Stimulated activated CD8-positive, alpha-beta memory T cell treated with anti-CD3 and anti-CD28 coated beads, Interleukin-7, amount 100 ng/mL, for 24 hours (primary cell): Measurements from ENCODE around the gene CACNG1.

Experiments
- DNase-seq: peaks from one replicate; pipeline ENCODE4 v3.0.0-alpha.2; 2020; ENCODE audit warnings: low read depth

Gene CACNG1, protein sequence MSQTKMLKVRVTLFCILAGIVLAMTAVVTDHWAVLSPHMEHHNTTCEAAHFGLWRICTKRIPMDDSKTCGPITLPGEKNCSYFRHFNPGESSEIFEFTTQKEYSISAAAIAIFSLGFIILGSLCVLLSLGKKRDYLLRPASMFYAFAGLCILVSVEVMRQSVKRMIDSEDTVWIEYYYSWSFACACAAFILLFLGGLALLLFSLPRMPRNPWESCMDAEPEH

DNA sequence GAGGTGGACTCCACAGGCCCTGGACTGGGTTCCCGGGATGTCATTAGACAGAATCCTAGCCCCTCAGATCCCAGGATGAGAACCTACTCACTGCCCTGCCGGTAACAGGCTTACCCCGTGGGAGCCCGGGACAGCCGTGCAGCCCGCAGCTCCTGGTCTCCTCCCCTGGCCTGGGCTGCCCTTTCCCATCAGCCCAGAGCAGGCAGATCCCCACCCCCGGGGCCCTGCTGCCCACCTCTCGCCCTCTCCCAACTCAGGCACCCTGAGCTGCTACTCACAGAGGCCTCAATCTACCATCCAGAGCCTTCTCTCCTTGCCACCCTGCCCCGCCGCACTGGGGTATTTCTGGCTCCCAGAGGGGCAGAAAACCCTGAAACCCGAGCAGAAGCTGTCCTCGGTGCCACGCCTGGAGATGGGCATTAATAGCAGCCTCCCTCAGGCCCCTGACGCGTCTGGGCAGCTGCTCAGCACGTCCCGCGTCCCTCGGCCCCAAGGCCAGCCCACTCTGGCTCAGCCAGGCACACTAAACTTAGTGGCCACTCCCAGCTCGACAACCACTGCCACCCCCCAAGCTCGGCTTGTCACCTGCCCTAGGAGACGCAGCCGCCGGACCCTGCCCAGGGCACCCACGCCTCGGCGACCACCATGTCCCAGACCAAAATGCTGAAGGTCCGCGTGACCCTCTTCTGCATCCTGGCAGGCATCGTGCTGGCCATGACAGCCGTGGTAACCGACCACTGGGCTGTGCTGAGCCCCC lies at the start of gene CACNG1:
TSS of gene CACNG1 (plus strand) at position 539 of the 757 bp plus-strand sequence. CDS start at position 646, 107 bp downstream.
- no peak for DNase-seq

DNA sequence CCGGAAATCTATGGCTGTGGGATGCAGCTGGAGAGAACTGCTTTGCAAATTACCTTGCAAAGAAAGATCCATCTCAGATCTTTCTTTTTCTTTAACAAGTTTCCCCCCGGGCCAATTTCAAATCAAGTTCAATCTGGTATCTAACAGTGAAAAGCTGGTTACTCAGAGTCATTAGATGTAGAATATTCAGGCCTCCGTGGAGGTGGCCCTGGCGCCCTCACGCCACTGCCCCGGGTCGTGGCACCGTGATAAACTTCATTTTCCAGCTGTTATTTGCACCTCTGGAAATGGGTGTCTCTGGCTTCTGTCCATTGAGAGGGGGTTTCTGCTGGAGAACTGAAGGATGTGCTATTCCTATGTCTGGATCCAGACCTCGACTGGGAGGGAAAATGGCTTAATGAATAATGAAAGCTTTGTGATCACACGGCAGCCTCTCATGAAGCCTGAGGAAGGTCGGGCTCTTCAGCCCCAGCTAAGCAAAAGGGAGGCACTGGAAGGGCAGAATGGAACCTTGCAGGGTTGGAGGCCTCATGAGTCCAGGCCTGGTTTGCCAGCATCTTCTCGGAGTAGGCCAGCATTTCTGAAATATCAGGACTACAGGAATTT lies 49.3 kb upstream of the CACNG1 start:
- DNase-seq: no peak

DNA sequence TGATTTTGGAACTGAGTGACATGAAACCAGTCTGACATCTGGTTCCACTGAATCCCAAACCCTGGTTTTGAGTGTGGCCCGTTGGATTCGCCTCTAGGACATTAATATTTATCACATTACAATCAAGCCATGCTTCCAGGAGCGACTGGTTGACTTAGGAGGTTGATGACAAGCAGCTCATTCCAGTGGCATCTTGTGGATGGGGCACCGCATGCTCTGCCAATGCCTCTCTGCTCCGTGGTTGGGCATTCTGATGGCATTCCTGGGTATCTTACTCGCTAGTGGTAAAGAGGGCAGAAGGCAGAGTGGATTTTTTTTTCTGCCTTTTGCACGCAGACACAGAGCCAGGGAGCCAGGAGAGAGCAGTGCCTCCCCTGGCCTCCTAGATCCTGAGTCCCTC lies 48.4 kb upstream of the CACNG1 start:
- no peak for DNase-seq

DNA sequence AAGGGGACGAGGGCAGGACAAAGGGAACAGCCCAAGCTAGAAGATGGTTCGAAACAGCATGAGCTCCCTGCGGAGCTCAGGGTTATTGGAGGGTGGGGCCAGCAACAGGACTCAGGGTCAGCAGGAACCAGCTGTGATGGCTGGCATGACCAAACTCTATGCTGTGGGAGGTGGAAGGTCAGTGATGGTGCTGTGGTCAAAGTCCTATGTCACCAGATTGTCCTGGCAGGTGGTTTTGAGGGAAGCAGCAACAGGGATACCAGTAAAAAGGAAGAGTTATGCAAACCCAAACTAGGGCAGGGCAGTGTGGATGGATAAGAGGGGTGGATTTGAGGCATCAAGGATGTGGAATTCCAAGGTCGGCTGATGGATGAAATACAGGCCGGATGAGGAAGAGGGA lies 47.4 kb upstream of the CACNG1 start:
- no peak for DNase-seq

DNA sequence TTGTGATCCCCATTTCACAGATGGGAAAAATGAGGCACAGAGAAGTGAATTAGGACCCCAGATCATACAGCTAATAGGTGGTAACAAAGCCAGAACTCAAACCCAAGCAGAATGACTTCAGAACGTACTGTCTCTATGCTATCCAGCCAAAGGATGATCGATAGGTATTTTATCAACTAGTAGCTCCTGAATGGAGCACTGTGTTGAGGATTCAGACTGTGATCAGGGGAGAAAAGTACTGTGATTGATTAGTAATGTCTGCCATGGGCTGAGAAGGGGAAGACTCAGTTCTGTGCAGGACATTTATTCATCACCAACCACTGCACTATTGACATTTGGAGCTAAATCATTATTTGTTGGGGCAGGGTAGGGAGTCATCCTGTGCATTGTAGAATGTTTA lies 41.1 kb upstream of the CACNG1 start:
- DNase-seq: no peak

DNA sequence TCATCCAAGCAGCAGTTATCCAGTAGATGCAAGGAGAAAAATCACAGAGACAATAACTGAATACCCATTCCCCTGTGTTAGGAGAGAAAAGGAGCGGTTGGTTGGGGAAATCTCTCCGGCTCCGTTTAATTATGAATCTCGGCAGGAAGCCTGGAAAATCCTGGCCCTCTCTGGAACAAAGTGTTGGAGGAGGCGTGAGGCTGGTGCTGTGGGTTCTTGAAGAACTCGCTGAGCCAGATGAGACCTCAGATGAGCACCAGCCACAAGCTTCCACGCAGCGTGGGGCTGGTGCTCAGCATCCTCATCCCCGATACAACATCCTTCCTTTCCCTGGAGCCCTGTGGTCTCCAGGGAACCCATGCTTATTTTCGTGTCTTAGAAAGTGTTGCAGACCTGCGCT lies 40.2 kb upstream of the CACNG1 start:
- DNase-seq: no peak

DNA sequence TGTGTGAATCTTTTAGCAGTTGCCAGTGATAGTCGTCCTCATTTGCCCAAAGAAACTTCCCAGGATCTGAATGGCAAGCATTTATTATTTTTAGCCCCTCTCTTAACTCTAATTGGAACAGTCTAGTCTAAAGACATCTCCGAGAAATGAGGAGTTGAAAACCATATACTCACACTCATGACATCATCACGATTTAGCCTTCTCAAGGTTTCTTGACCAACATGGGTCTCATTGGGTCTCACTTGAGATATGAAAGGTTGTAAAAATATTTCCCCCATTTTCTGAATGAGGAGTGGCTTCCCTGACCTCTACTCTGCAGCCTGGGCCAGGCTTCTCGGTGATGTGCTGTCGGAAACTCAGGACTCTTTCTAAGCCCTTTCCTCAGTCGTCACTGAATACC lies 37.1 kb upstream of the CACNG1 start:
- no peak for DNase-seq

DNA sequence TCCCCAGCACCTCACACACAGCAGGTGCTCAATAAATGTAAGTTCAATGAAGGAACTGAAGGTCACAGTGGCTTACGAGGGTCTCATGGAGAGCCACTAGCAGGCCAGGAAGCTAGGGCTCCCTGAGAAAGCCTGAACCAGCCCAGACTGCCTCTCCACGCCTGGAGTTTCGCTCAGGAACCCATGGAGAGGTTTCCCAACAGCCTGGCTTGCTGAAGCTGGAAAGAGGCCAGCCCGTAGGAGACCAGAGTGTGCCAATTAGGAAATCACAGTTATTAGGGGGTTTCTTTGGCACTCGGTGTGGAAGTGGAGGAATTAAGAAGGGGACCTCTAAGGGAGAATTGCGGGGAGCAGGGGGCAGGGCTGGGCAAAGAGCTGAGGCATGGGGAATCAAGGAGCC lies 36.3 kb upstream of the CACNG1 start:
- DNase-seq: no peak

DNA sequence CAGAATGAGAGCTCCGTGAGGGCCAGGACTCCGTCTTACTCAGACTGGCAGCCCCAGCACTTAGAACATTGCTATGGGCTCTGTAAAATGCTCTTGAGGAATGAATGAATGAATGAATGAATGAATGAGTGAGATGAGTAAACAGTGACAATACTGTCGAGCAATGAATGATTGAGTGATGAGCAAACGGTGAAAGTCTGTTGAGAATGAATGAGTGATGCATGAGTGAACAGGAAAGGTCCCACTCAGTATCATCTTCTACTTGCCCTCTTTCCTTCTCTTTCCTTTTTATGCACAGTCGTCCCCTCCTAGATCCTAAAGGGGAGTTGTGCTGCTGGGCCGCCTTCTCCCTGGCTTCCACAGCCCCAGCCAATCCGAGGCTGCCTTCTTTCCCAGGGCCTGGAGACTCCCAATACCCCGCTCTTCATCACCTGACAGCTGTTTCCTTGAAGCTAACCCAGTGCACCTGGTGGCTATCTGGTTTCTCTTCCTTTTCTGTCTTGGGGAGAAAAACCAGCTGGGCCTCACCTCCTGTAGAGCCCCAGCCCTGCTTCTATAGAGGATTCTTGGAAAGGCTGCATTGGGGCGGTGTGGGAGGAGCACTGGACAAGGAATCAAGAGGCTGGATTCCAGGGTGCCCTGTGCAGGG lies 32.7 kb upstream of the CACNG1 start:
- DNase-seq: no peak

DNA sequence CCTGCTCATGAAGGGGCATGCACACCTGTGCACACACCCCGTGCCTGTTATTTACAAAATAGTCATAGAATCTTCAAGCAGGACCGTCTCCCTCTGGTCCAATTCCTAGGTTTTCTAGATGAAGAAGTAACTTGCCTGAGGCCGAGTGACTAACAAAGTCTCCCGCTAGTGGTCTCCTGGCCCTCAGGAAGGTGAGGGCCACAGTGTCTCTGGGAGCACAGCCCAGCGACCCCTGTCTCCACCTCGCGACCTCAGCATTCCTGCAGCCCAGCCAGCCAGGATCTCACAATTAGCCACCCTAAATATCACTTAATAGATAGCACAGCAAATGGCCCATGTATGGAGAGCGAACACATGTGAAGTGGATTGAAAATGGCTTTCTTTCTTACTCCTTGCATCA lies 30.5 kb upstream of the CACNG1 start:
- DNase-seq: no peak

DNA sequence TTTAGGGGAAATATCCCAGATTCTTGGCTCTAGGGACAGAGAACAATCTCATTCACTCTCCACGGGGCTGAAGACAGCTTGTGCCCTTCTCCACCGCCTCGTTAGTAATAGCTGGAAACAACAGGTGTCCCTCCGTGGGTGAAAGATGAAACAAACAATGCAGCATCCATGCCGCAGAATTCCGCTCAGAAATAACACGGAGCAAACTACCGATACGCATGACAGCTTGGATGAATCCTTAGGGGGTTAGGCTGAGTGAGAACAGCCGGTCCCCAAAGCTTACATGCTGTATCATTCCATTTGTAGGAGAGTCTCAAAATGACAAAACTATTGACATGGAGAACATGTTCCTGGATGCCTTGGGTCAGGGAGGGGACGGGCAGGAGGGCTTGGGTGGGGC lies 29.4 kb upstream of the CACNG1 start:
- DNase-seq: no peak

DNA sequence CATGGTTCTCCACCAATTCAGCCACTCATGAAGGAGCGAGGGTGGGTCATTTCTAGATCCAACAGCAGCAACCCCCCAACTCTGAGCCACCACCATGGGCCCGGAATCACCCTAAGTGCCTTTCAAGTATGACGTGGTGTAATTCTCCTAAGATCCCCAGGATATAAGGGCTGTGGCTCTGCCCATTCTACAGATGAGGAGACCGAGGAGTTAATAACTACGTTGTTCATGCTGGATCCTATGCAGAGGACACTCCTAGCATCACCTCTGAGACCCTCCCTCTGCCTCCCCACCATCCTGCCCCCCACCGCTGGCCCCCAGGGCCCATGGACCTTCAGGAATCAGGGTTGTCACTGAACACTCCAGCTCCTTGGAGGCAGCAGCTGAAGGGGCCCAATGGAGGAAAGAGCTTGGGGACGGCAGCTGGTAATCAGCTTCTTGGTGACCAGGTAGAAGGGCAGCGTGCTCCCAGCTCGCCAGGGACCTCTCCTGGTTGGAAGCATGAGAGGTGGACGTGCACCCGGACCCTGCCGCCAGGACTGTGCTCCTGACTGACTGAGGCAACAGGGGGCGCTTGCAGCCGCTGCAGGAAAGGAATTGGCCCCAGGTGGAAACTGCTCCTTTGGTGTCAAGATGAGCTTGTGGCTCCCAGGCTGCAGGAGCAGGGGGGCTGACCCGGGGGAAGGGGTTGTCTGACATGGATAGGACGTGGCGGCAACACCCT lies 28.2 kb upstream of the CACNG1 start:
- no peak for DNase-seq

DNA sequence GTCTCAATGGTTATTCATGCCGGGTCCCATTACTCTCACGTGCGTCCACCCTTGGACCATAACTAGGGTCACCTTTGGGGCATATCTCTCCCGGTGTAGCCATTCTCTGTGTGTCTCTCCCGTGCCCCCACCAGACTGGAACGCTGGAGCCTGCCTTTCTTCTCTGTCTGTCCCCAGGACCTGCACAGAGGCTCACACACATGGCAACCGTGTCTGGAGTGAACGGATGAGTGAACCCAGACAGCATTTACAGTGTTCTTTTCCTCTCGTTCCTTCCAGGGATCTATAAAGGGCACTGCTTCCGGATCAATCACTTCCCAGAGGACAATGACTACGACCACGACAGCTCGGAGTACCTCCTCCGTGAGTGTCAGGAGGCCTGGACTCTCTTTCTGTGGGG lies 26.4 kb upstream of the CACNG1 start:
- no peak for DNase-seq

DNA sequence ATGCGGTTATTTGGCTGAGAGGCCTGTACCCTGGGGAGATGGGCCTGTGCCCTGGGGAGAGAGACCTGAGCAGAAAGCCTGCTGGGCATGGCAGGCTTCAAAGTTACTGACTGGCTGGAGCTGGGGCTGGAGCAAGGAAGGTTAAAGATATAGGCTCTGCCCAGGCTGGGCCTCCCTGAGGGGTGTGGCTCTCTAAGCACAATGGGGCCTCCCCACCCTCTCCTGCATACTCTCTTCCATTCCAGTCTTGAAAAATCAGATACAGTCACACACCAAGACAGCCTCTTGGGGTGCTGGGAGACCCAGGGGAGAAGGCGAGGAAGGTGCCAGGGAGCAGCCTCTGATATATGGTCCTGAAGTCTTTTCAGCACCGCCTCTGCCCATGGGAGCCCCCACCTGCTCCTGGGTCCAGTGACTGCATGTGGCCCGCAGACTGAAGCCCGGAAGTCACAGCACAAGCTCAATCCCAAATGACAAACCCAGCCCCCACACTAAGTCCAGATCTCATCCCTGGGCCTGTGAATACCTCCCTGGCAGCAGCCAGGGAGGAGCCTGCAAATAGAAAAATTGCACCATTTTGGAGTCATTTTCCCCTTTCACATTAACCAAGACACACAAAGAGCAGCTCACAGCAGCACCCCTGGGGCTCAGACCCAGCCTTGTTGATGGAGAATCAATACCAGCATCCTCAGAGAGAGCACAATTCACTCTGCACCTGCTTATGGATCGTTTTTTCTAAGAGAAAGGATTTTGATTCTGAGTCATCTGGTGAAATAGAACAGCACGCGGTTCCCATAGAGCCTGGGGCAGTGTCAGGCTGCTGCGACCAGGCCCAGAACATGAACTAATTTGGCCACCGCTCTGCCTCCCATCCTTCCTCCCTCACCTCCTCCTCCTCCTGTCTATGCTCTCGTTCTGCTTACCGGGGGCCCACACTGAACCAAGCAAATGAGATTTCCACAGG lies 25.6 kb upstream of the CACNG1 start:
- DNase-seq: no peak

DNA sequence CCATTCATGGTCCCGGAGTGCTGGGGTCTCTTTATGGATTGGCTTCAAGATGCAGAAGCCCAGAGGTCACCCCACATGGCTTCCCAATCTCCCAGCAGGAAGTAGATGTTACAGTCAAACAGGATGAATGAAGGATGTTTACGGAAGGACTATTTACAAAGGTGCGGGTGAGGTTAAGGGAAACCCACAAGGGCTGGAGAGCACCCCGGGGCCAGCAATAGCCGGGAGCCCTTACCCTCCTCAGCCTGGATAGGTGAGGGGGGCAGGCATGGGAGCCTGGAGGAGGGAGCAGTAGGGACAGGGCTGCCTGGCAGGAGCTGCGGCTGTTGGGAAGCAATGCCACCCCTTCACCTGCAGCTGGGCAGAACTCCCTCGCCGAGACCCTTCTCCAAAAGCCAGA lies 24.5 kb upstream of the CACNG1 start:
- DNase-seq: no peak

DNA sequence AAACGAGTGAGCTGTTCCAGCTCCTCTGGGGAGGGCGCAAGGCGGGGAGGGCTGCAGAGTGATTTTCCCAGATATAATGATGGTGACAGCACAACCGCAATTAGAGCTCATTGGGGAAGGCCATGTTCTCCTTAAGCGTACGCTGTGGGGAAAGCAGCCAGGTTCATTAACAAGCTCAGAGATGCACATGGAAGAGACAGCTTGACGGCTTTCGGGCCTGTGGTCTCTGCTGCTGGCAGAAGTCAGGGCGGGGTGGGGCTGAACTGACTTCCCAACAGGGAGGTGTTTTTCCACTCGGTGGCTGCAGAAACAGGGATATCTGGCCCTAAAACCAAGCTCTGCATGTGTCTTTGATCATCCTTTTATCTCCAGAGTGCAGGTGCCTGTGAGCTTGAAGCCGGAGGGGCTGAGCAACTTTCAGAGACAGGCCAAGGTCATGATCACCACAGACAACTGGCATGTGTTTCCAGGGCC lies 24.0 kb upstream of the CACNG1 start:
- DNase-seq: no peak

DNA sequence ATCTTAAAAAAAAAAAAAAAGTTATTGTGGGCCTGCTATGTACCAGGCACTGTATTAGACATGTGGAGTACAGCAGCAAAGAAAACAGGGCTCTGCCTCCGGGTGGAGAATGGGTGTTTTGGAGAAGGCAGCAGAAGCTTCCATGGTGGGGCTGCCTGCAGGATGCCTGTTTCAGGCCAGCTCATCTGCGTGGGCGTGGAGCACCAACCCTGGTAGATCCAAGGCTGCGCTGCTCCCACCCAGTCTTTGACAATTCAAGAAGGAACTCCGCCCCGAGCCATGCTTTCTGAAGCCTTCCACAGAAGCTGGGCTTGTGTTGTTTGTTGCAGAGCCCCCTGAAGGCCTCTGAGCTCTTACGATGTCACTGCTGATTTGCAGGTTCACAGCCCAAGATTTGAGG lies 23.2 kb upstream of the CACNG1 start:
- no peak for DNase-seq

DNA sequence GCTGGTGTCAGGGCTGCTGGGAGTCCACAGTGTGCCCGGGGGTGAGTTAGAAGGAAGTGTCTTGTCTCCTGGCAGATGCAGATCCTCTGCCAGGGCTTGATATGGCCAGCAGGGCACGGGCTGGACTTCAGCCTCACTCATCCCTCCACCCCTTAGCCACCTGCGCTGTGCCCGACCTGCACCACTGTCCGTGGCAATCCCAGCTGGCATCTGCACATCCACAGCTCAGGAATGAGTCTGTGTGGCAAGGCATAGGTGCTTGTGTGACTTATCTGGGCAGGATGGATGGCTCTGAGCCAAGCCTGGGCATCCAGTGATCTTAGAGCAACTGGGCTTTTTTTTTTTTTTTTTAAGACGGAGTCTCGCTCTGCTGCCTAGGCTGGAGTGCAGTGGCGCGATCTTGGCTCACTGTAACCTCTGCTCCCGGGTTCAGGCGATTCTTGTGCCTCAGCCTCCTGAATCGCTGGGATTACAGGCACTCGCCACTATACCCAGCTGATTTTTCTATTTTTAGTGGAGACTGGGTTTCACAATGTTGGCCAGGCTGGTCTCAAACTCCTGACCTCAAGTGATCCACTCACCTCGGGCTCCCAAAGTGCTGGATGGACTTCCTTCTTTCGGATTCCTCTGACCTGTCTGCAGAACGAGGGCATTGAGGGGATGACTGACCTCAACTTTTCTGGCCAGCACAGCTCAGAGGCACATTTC lies 22.5 kb upstream of the CACNG1 start:
- DNase-seq: no peak

DNA sequence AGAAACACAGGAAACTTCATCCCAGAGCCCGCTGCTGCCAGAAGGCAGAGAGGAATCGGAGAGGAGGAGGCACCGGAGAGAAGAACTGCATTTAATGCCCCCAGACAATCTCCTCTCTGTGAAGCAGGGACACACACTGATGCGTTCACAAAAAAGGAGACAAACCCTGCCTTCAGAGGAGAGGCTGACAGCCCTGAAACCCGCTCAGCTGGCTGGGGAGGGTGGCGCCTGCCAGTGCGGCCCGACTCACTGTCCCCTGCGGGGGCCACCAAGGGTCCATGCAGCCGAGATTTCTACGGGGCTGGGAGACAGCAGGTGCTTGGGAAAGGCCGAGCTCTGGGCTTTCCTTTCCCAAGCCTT lies 21.9 kb upstream of the CACNG1 start:
- no peak for DNase-seq

DNA sequence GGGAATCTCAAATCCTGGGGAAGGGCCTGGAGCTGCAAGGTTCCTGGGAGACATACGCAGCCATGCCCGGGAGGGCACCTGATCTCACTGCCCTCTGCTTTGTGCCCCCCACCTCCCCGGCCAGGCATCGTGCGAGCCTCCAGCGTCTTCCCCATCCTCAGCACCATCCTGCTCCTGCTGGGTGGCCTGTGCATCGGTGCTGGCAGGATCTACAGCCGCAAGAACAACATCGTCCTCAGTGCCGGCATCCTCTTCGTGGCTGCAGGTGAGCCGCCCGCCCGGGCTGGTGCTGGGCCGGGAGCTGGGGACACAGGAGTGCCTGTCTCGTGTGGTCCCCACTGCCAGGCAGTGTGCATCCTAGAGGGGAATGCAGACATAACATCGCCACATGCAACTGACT lies 19.6 kb upstream of the CACNG1 start:
- DNase-seq: no peak
